Caco-2 (cell line): ENCODE data around the gene PPP1R3G. TPM values are rescaled to one million over a fixed set of nuclear protein-coding genes. Genes with fewer than 3 reads are reported as not detected.

Source experiments
- BruUV-seq: library from RNA; stranded (reverse); fragments of 400-500 nt; replicated peaks from 2 replicates; lab custom pipeline; 2021; lab: Mats Ljungman, UMichigan
- CTCF ChIA-PET: fragments of 300-600 bp; sonication (Branson Sonifier 250); formaldehyde crosslinking; loops from one replicate; lab custom pipeline; 2022; ENCODE audit warnings: antibody characterized with exemption; lab: Charles Lee
- POLR2A ChIA-PET: fragments of 300-600 bp; sonication (Branson Sonifier 250); formaldehyde crosslinking; loops from one replicate; lab custom pipeline; 2022; ENCODE audit warnings: antibody characterized with exemption; lab: Charles Lee
- DNase-seq, 2 experiments: peaks; one replicate each; pipeline versions ENCODE4 v3.0.0 to v3.0.0-alpha.2; 2020 to 2022
- H3K27me3 ChIP-seq: replicated peaks from 2 replicates; pipeline ENCODE4 v1.6.0; 2011; ENCODE audit warnings: low read length; ENCODE audit not compliant: control insufficient read depth, insufficient read depth
- H3K36me3 ChIP-seq: 2 replicates; pipeline ENCODE4 v1.5.1; 2011; ENCODE audit warnings: low read length; ENCODE audit not compliant: control insufficient read depth, insufficient read depth
- H3K4me1 ChIP-seq: fragments of 250-450 bp; sonication (Bioruptor Pico); 2 replicates; pipeline ENCODE4 v1.5.1; 2020; ENCODE audit warnings: mild to moderate bottlenecking
- H3K4me3 ChIP-seq: 2 replicates; pipeline ENCODE4 v1.5.1; 2011; ENCODE audit warnings: low read depth, mild to moderate bottlenecking, control low read depth, low read length
- H3K9me3 ChIP-seq: fragments of 250-450 bp; sonication (Bioruptor Pico); 2 replicates; pipeline ENCODE4 v1.5.1; 2020; ENCODE audit warnings: mild to moderate bottlenecking, moderate library complexity
- H3K27ac Mint-ChIP-seq: one replicate; pipeline ENCODE4 v1.8.0; 2022; ENCODE audit warnings: mixed read lengths; ENCODE audit not compliant: unreplicated experiment
- H3K27me3 Mint-ChIP-seq: one replicate; pipeline ENCODE4 v1.8.0; 2022; ENCODE audit warnings: mixed read lengths; ENCODE audit not compliant: insufficient read depth, unreplicated experiment
- H3K36me3 Mint-ChIP-seq: one replicate; pipeline ENCODE4 v1.8.0; 2022; ENCODE audit warnings: mild to moderate bottlenecking, mixed read lengths; ENCODE audit not compliant: insufficient read depth, unreplicated experiment
- H3K4me1 Mint-ChIP-seq: one replicate; pipeline ENCODE4 v1.8.0; 2022; ENCODE audit warnings: low read depth, mixed read lengths; ENCODE audit not compliant: unreplicated experiment
- H3K4me3 Mint-ChIP-seq: one replicate; pipeline ENCODE4 v1.8.0; 2022; ENCODE audit warnings: mild to moderate bottlenecking, moderate library complexity, mixed read lengths; ENCODE audit not compliant: unreplicated experiment
- H3K9me3 Mint-ChIP-seq: one replicate; pipeline ENCODE4 v1.8.0; 2022; ENCODE audit warnings: mixed read lengths; ENCODE audit not compliant: unreplicated experiment
- CTCF ChIP-seq, 2 experiments: fragments of 200-600 bp in 1 of 2; IDR thresholded peaks; 1 replicate in 1 of 2; 2 replicates in 1 of 2; pipeline versions ENCODE4 v1.5.1 to v1.8.0; 2011 to 2022; ENCODE audit warnings: antibody characterized with exemption in 1 of 2, control low read depth in 1 of 2, inconsistent platforms in 1 of 2, low read depth in 1 of 2, low read length in 1 of 2, mild to moderate bottlenecking in 1 of 2, moderate library complexity in 1 of 2; ENCODE audit not compliant: insufficient read depth in 1 of 2, severe bottlenecking in 1 of 2, unreplicated experiment in 1 of 2
- intact Hi-C: fragments of 100-400 bp; cut with micrococcal nuclease; formaldehyde crosslinking; loops from one replicate; pipeline ENCODE4 v1.10.0; 2022; ENCODE audit not compliant: unreplicated experiment
- total RNA-seq: library from RNA; stranded (reverse); gene quantifications from 2 replicates; pipeline ENCODE4 v1.2.3, GENCODE V29; 2022

The PPP1R3G gene
- total RNA-seq, 1 experiment from 2014 or later: 0.18 TPM

- intact Hi-C loops: no loop called here
- CTCF ChIA-PET: no interaction called here
Observed at GRCh38 chr6:5133943-5134342, 48.8 kb downstream of the PPP1R3G start.

GRCh38 chr6:5135788-5136376 lies 50.7 kb downstream of the PPP1R3G start:
- no peak overlapping the region for H3K4me3 Mint-ChIP-seq
- no peaks in the 10 kb centered on the region for H3K27me3 ChIP-seq
- no peaks in the 10 kb centered on the region for H3K4me1 Mint-ChIP-seq
- CTCF ChIA-PET: no interaction called here
- no peak overlapping the region for H3K4me3 ChIP-seq
- H3K36me3 Mint-ChIP-seq: no peaks in the 10 kb centered on the region
- intact Hi-C loops: no loop called here
- no peaks in the 10 kb centered on the region for H3K9me3 ChIP-seq
- peak in 1 of 2 experiments; percentile 38 for DNase-seq
- H3K9me3 Mint-ChIP-seq: no peaks in the 10 kb centered on the region
- no peaks in the 10 kb centered on the region for H3K4me1 ChIP-seq
- BruUV-seq: no TSS peak
- no peaks in the 10 kb centered on the region for H3K36me3 ChIP-seq
- TF ChIP-seq CTCF (IDR thresholded peaks at IDR 0.05; ENCODE audit: insufficient read depth in 1 of 2, low read depth in 1 of 2, low read length in 1 of 2, severe bottlenecking in 1 of 2, unreplicated experiment in 1 of 2): peak; percentile 42 to 79
- no peak overlapping the region for H3K27ac Mint-ChIP-seq
- POLR2A ChIA-PET: no interaction called here
- no peaks in the 10 kb centered on the region for H3K27me3 Mint-ChIP-seq

More at GRCh38 chr6:5133943-5134342, 48.8 kb downstream of the PPP1R3G start:
- Histone ChIP-seq H3K9me3 (no peaks in the 10 kb centered on the region), H3K4me1 (no peaks in the 10 kb centered on the region), H3K27me3 (no peaks in the 10 kb centered on the region), H3K4me3 (no peak overlapping the region), H3K36me3 (no peaks in the 10 kb centered on the region)
- no peak overlapping the region for H3K4me3 Mint-ChIP-seq
- no peaks in the 10 kb centered on the region for H3K36me3 Mint-ChIP-seq
- no peak for TF ChIP-seq CTCF (IDR thresholded peaks at IDR 0.05; ENCODE audit: insufficient read depth in 1 of 2, low read depth in 1 of 2, low read length in 1 of 2, severe bottlenecking in 1 of 2, unreplicated experiment in 1 of 2)
- peaks cover 2% of the 10 kb centered on the region for H3K4me1 Mint-ChIP-seq
- DNase-seq: no peak
- POLR2A ChIA-PET: interaction anchor here (0.6 kb wide), 1 partner anchor 206 kb away, joined by 3 read pairs; no protein-coding TSS in a partner anchor
- no peaks in the 10 kb centered on the region for H3K9me3 Mint-ChIP-seq
- no peaks in the 10 kb centered on the region for H3K27me3 Mint-ChIP-seq
- no TSS peak for BruUV-seq
- no peak overlapping the region for H3K27ac Mint-ChIP-seq

GRCh38 chr6:5136851-5137250 lies 51.7 kb downstream of the PPP1R3G start:
- H3K36me3 ChIP-seq: no peaks in the 10 kb centered on the region
- H3K9me3 ChIP-seq: no peaks in the 10 kb centered on the region
- no peak for DNase-seq
- H3K4me1 ChIP-seq: no peaks in the 10 kb centered on the region
- Mint-ChIP-seq H3K27ac (no peak overlapping the region), H3K4me1 (no peaks in the 10 kb centered on the region), H3K36me3 (no peaks in the 10 kb centered on the region), H3K4me3 (no peak overlapping the region), H3K9me3 (no peaks in the 10 kb centered on the region), H3K27me3 (no peaks in the 10 kb centered on the region)
- no peaks in the 10 kb centered on the region for H3K27me3 ChIP-seq
- CTCF ChIA-PET: no interaction called here
- POLR2A ChIA-PET: no interaction called here
- no TSS peak for BruUV-seq
- H3K4me3 ChIP-seq: no peak overlapping the region
- intact Hi-C loops: no loop called here
- no peak for TF ChIP-seq CTCF (IDR thresholded peaks at IDR 0.05; ENCODE audit: insufficient read depth in 1 of 2, low read depth in 1 of 2, low read length in 1 of 2, severe bottlenecking in 1 of 2, unreplicated experiment in 1 of 2)

Other genes starting within 250 kb of the PPP1R3G start
- gene RPP40, start 81.3 kb upstream of the PPP1R3G start, total RNA-seq: 11.6 and 13.1 TPM in 2 replicates
- gene LYRM4, start 175.6 kb downstream of the PPP1R3G start, total RNA-seq: 52.8 and 56.3 TPM in 2 replicates
- 14.0 and 15.4 TPM in 2 replicates for gene FARS2, start 176.2 kb downstream of the PPP1R3G start, total RNA-seq